GM19468 (cell line): ENCODE results near the gene ASPRV1.

Source experiments
- ATAC-seq: cut with Tn5 transposase; IDR thresholded peaks from one replicate; pipeline ENCODE4 v1.9.1; 2021; ENCODE audit warnings: mild to moderate bottlenecking, moderate library complexity, moderate number of reproducible peaks; ENCODE audit not compliant: unreplicated experiment; ENCODE audit errors: extremely low read depth

Gene ASPRV1

DNA sequence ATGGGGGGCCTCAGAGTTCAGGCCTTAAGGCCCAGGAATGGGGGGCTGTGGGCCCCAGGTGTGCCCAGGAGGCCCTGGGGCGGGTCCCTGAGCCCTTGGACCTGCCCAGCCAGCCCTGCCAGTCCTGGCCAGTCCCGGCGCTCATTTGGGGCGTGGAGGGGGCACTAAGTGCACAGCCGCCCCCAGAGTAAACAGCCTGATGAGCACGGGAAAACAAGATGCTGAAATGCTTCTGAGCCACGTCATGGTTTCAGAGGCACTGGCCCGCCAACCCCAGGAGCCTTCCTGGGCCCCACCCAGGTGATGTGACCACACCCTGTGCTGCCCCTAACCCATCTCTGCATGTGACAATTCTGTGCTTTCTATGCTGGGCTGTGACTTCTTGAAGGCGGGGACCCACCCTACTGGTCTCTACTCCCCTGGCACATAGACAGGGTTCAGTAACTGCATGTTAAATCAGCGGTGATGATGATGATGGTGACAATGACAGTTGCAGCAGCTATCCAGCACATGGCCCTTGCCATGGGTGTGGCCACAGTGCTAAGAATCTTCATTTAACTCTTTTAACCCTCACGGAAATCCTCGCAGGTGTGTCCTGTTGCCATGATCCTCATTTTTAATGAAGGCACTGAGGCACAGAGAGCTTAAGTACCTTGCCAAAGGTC, 28.1 kb upstream of the ASPRV1 start:
- ATAC-seq, result no peak

DNA sequence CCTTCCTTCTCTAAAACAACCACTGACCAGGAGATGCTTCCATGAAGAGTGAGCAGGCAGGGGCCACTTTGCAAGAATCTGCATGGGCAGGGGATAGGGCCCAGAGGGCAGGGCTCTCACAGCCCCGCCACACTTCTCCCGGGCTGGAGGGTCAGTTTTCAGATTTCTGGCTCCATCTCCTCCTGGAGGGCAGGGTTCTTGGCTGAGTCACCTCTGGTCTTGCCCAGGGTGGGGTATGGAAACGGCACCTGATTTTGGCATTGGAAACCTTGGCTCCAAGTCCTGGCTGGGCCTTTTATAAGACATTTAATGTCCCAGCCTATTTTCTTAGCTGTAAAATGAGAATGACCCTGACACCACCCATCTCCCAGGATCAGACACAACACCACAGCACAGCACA, 27.6 kb upstream of the ASPRV1 start:
- ATAC-seq, result no peak

DNA sequence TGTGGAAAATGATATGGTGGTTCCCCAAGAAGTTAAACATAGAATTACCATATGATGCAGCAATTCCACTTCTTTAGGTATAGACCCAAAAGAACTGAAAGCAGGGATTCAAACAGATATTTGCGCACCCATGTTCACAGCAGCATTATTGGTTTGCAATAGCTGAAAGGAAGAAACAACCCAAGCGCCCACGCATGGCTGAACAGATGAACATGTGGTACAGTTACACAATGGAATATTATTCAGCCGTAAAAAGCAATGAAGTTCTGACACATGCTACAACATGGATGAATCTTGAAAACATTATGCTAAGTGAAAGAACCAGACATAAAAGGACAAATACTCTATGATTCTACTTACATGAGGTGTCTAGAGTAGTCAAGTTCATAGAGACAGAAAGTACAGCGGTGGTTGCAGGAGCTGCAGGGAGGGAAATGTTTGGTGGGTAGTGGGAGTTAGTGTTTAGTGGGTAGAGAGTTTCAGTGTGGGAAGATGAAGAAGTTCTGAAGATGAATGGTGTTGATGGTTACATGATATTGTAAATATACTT, 26.7 kb upstream of the ASPRV1 start:
- no peak for ATAC-seq

DNA sequence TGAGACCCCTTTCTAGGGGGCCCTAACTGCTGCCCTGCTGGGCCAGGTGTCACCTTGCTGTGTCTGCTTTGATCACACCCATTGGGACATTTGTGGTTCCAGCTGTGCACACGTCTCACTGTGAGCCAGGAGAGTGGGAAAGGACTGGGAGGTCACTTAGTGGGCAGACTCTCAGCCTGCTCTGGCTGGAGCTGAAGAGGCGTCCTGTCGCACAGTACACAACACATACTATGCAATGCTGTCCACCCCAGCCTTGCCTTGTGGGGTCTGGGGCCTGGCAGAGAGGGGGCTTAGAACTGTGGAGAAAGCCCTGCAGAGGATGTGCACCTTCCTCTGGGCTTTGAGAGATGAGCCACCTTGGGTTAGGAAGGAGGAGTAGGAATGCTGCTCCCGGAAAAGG, 25.3 kb upstream of the ASPRV1 start:
- no peak for ATAC-seq

GRCh38 chr2:69985688-69986087, 24.3 kb upstream of the ASPRV1 start:
- no peak for ATAC-seq

- ATAC-seq, result no peak
Observed at GRCh38 chr2:69985216-69985615, 23.8 kb upstream of the ASPRV1 start.

DNA sequence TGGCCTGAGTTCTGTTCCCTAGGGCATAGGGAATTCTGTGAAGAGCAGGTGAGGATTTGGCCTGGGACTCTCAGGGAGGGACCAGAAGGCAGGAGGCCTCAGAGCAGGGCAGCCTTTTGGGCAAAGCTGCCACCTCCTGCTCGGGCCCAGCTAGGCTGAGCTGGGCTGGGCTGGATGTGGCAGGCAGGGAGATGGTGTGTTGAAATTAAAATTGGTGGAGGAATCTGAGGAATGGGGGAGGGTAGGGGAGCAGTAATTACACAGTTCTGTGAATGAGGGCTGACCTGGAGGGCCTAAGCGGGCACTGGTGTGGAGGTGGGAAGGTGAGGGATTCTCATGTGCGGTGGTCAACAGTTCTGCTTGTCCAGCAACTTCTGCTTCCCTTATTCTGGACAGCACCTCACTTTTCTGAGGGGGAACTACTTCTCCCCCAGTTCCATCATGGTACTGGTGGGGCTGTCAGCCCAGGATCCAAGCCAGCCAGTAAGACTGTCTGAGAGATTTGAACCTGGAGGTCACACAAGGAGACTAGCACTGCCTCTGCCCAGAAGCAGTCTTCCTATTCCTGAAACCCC, 22.0 kb upstream of the ASPRV1 start:
- no peak for ATAC-seq

DNA sequence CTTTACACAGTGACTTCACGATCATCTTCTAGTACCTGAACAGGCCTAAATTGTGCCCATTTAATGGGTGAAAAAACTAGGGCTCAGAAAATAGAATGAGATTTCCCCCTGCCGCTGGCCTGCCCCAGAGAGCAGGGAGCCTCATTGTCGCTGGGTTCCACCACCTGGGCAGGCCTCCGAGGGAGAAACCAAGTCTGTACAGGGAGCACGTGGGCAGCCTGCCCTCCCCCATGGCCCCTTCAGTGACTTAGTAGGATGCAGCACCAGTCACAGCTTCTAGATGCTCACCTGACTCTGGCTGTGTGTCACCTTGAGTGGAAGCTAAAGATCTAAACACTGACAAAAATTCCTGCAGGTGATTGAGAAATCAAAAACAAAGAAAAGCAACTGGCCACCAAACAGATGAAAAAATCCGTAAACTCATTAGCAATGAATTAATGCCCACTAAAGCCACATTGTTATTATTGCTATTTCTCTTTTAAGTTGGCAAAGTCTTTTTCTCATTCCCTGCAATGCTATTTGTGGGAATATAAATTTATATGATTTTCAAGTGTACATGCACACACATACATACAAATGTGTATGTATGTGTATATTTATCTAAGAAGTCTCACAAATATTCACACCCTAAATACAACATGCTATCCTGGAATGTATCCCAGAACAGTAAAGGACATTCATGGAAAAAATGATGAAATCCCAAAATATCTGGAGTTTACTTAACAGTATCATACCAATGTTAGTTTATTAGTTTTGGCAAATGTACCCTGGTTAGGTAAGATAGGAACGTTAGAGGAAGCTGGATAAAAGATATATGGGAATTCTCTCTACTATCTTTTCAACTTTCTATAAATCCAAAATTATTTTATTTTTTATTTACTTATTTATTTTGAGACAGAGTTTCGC, 18.7 kb upstream of the ASPRV1 start:
- no peak for ATAC-seq

DNA sequence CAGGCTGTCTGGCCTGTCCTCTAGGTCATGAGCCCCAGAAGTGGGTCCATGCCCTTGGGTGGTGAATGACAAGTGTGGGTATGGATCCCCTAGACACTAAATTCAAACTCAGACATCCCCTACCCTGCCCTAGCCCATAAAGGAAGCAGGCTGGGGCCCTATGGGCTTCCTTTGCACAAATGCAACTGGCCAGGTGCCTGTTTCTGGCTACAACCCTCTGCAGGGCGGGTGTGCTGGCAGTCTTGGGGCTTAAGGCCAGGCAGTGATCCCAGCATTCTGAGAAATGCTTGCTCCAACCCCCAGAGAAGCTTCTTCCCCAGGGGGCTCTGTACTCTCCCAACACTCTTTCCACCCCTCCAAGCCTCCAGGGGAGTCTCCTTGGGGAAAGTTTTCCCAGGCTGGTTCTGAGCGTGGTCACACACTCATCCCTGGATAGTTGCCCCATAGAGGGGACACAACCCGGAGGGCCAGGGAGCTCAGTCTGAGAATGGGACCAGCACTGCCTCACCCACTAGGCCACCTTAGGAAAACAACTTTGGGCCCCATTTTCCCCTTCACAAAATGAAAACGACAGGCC, 16.6 kb upstream of the ASPRV1 start:
- ATAC-seq, result no peak

GRCh38 chr2:69977186-69977585, 15.8 kb upstream of the ASPRV1 start:
- ATAC-seq, result no peak

GRCh38 chr2:69975853-69976462, 14.5 kb upstream of the ASPRV1 start:
- no peak for ATAC-seq

DNA sequence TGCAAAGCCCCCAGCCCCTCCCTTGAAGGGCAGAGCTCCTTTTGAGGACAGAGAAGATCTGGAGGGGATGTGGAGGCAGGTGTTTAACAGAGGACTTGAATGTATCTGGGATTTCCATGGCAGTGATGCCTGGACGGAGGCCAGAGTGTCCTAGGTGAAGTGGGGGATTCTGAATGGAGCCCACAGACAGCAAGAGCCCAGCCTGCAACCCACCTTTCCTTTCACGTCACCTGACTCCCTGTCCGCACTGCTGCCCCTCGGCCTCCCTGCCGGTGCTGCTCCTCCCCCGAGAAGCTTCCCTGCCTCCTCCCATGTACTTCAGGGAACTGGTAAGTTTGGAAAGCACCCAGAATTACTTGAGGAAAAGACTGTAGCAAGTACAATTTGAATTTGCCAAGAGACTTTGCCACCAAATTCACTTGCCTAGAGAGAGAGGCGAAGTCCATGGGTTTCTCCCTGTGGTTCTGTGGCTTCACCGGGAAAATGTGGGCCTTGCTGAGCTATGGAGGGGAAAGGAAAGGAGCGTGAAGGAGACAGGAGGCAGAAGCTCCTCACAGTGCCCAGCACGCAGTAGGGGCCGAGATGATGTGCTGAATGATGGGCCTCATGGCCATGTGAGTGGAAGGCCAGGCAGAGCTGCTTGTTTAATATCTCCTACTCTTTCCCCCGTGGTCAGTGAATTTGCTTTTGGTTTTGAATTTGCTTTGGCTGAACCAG, 13.9 kb upstream of the ASPRV1 start:
- no peak for ATAC-seq

DNA sequence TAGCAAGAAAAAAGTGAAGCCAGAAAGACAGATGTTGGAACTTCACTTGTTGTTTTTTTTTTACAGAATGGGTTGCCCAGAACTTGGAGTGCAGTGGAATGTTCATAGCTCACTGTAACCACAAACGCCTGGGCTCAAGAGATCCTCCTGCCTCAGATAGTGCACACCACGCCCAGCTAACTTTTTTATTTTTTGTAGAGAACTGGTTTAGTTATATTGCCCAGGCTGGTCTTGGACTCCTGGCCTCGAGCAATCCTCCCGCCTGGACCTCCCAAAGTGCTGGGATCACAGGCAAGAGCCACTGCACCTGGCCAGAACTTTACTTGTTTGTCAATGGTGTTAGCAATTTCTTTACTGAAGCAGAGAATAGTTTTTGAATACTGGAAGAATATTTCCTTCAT, 11.9 kb upstream of the ASPRV1 start:
- ATAC-seq, result no peak

GRCh38 chr2:69972822-69973221, 11.4 kb upstream of the ASPRV1 start:
- no peak for ATAC-seq

DNA sequence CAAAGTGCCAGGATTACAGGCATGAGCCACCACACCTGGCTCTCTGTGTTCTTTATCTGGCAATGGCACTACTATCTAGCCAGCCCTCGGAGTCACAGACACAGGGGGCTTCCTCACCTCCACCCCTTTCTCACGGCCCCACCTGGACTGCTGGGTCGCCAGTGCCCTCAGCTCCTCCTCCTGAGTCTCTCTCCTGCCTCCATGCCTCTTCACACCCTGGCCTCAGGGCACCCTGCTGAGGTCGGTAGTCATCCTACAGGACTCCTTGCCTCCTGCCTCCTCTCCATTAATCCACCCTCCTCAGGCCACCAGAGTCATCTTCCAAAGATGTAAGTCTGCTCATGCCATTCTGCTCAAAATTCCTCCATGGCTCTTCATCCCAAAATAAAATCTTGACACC, 8.6 kb upstream of the ASPRV1 start:
- ATAC-seq, result no peak

DNA sequence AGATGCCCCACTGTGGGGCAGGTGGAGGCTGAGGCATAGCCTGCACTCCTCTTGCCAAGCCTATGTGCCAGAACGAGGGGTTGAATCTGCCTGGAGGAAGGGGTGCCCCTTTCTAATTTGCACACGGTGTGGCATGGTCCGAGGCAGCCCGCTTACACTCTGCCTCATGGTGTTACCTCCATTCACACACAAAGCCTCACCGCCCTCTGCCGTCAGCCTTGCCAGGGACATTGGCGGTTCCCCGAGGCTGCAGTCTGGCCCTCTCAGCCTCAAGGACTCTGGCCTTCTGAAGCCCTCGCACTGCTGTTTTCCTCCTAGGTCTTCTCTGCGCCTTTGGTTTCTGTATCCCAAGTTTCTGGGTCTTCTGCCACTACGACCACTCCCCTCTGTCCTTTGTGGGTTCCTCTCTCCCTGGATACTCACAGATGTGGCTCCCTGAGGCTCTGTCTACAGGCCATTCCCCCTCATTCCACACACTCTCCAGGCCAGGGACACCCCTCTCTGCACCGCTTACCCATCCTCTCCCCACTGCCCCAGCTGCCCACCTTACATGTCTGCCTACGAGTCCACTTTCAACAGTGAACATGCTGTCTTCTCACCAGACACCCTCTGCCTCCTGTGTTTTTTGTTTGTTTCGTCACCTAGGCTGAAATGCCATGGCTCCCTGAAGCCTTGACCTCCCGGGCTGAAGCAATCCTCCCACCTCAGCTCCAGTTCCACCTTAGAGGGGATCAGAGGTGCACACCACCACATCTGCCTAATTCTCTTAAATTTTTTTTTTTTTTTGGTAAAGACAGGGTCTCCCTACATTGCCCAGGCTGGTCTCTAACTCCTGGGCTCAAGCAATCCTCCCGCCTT, 7.9 kb upstream of the ASPRV1 start:
- ATAC-seq, result no peak

DNA sequence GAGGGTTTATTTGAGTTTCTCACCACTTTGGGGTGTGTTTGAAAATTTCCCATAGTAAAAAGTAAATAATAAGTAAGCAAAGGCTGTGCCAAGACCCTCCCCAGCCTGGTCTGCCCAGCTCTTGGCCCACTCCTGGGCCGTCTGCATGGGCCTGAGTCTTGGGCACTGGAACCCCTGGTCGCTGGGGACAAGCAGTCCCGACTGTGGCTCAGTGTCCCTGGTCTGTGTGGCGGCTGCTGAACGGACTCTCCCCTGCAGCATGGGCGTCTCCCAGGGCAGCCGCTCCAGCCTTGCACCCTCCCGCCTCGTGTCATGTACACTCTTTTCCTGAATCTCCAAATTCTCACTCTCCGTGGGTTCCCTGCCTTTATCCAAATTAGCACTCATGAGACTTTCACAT, 7.2 kb upstream of the ASPRV1 start:
- ATAC-seq, result no peak

DNA sequence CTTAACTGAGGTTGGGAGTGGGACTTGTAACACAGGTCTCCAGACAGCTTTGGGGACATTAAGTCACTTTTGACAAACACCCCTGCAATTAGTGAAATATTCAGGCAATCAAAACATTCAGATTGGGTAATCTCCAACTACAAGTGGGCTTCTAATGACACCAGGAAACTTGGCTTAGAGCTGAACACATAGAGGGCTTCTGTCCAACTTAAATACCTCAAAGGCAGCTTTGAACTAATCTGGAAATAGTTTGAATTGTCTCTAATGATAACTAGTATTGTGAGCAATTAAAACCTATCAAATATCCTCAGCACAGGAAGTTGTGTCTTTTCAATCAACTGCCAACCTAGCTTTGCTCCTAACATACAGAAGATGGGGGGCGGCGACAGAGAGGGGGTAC, 5.1 kb upstream of the ASPRV1 start:
- ATAC-seq, result no peak
